ENCODE data around the gene AKT3. TPM values are rescaled to one million over a fixed set of nuclear protein-coding genes. Genes with fewer than 3 reads are reported as not detected.

The AKT3 gene
- polyA plus RNA-seq, 1 donor (not counting 4 experiments of a cell fraction or from before 2014, with no cell fraction given), result 2.9 TPM

GRCh38 chr1:243598433-243598832 is 251.6 kb downstream of the AKT3 start:
- DNase-seq (ENCODE audit: low read depth, low spot score) (peak; percentile 44), FAIRE-seq (peak; percentile 96)
- H3K9me1 ChIP-seq (ENCODE audit: control insufficient read depth, extremely low read depth, insufficient read depth, low read length), result no peaks in the 10 kb centered on the region
- no peaks in the 10 kb centered on the region for H3K36me3 ChIP-seq (ENCODE audit: control insufficient read depth in 2 of 2, extremely low read depth in 1 of 2, insufficient read depth in 2 of 2, low read length in 2 of 2)
- TF ChIP-seq CTCF (optimal IDR thresholded peaks at IDR 0.05 in 1 of 3, IDR thresholded peaks at IDR 0.05 in 1 of 3, conservative IDR thresholded peaks at IDR 0.05 in 1 of 3; ENCODE audit: extremely low read depth in 1 of 3, insufficient read depth in 2 of 3, low read length in 3 of 3) (no peak), EZH2 (IDR thresholded peaks at IDR 0.05; ENCODE audit: low read length) (no peak)
- H2AFZ ChIP-seq (ENCODE audit: control insufficient read depth, low read length), result no peak overlapping the region
- H3K4me2 ChIP-seq (ENCODE audit: control insufficient read depth, extremely low read depth, insufficient read depth, low read depth, low read length), result no peak overlapping the region
- H3K4me1 ChIP-seq (ENCODE audit: control insufficient read depth, extremely low read depth, insufficient read depth, low read length), result peaks cover 23% of the 10 kb centered on the region
- H3K4me3 ChIP-seq (ENCODE audit: control insufficient read depth in 2 of 3, extremely low read depth in 1 of 3, insufficient read depth in 2 of 3, low read depth in 1 of 3, low read length in 3 of 3), result no peak overlapping the region
- H3K27ac ChIP-seq (ENCODE audit: control insufficient read depth, insufficient read depth, low read length), result peak overlapping the region; percentile 58
- no peak overlapping the region for H3K9ac ChIP-seq (ENCODE audit: control insufficient read depth, extremely low read depth, insufficient read depth, low read length)
- no peaks in the 10 kb centered on the region for H4K20me1 ChIP-seq (ENCODE audit: control insufficient read depth, extremely low read depth, insufficient read depth, low read length)
- no peaks in the 10 kb centered on the region for H3K79me2 ChIP-seq (ENCODE audit: control insufficient read depth, insufficient read depth, low read length)
- no peaks in the 10 kb centered on the region for H3K27me3 ChIP-seq (ENCODE audit: control insufficient read depth, extremely low read depth, insufficient read depth, low read length)
- no peaks in the 10 kb centered on the region for H3K9me3 ChIP-seq (ENCODE audit: control insufficient read depth, low read depth, low read length)
- dilution Hi-C loops (cut with MboI; ENCODE audit: extremely low pct_ligation_motif_present, low sequenced_read_pairs), result no loop called here

GRCh38 chr1:243597383-243597782 is 252.7 kb downstream of the AKT3 start:
- Histone ChIP-seq H3K4me3 (ENCODE audit: control insufficient read depth in 2 of 3, extremely low read depth in 1 of 3, insufficient read depth in 2 of 3, low read depth in 1 of 3, low read length in 3 of 3) (no peak overlapping the region), H3K27me3 (ENCODE audit: control insufficient read depth, extremely low read depth, insufficient read depth, low read length) (no peaks in the 10 kb centered on the region), H3K9me1 (ENCODE audit: control insufficient read depth, extremely low read depth, insufficient read depth, low read length) (no peaks in the 10 kb centered on the region), H3K4me1 (ENCODE audit: control insufficient read depth, extremely low read depth, insufficient read depth, low read length) (peaks cover 23% of the 10 kb centered on the region), H3K9ac (ENCODE audit: control insufficient read depth, extremely low read depth, insufficient read depth, low read length) (no peak overlapping the region), H3K4me2 (ENCODE audit: control insufficient read depth, extremely low read depth, insufficient read depth, low read depth, low read length) (no peak overlapping the region), H3K36me3 (ENCODE audit: control insufficient read depth in 2 of 2, extremely low read depth in 1 of 2, insufficient read depth in 2 of 2, low read length in 2 of 2) (no peaks in the 10 kb centered on the region), H2AFZ (ENCODE audit: control insufficient read depth, low read length) (no peak overlapping the region), H3K79me2 (ENCODE audit: control insufficient read depth, insufficient read depth, low read length) (no peaks in the 10 kb centered on the region), H3K9me3 (ENCODE audit: control insufficient read depth, low read depth, low read length) (no peaks in the 10 kb centered on the region), H4K20me1 (ENCODE audit: control insufficient read depth, extremely low read depth, insufficient read depth, low read length) (no peaks in the 10 kb centered on the region), H3K27ac (ENCODE audit: control insufficient read depth, insufficient read depth, low read length) (peak overlapping the region; percentile 58)
- no peak for FAIRE-seq
- TF ChIP-seq EZH2 (IDR thresholded peaks at IDR 0.05; ENCODE audit: low read length) (no peak), CTCF (optimal IDR thresholded peaks at IDR 0.05 in 1 of 3, IDR thresholded peaks at IDR 0.05 in 1 of 3, conservative IDR thresholded peaks at IDR 0.05 in 1 of 3; ENCODE audit: extremely low read depth in 1 of 3, insufficient read depth in 2 of 3, low read length in 3 of 3) (no peak)
- no peak for DNase-seq (ENCODE audit: low read depth, low spot score)
- dilution Hi-C loops (cut with MboI; ENCODE audit: extremely low pct_ligation_motif_present, low sequenced_read_pairs), result no loop called here
